Dermis microvascular lymphatic vessel endothelial cell (primary cell): ENCODE measurements around the gene GARNL3. TPM values are rescaled to one million over a fixed set of nuclear protein-coding genes. Genes with fewer than 3 reads are reported as not detected.

Source experiments
- DNase-seq, 2 donors: peaks; one replicate each; pipeline versions ENCODE4 v3.0.0 to v3.0.0-alpha.2; 2010; ENCODE audit warnings: low read depth in 2 of 2
- total RNA-seq: library from RNA; depleted of rRNA; stranded (reverse); fragments of >200 nt; gene quantifications from 2 replicates; pipeline ENCODE4 v1.2.1, GENCODE V29; 2014

GARNL3 gene, protein sequence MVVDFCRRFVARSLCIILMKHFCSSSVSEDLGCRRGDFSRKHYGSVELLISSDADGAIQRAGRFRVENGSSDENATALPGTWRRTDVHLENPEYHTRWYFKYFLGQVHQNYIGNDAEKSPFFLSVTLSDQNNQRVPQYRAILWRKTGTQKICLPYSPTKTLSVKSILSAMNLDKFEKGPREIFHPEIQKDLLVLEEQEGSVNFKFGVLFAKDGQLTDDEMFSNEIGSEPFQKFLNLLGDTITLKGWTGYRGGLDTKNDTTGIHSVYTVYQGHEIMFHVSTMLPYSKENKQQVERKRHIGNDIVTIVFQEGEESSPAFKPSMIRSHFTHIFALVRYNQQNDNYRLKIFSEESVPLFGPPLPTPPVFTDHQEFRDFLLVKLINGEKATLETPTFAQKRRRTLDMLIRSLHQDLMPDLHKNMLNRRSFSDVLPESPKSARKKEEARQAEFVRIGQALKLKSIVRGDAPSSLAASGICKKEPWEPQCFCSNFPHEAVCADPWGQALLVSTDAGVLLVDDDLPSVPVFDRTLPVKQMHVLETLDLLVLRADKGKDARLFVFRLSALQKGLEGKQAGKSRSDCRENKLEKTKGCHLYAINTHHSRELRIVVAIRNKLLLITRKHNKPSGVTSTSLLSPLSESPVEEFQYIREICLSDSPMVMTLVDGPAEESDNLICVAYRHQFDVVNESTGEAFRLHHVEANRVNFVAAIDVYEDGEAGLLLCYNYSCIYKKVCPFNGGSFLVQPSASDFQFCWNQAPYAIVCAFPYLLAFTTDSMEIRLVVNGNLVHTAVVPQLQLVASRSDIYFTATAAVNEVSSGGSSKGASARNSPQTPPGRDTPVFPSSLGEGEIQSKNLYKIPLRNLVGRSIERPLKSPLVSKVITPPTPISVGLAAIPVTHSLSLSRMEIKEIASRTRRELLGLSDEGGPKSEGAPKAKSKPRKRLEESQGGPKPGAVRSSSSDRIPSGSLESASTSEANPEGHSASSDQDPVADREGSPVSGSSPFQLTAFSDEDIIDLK
- 2.3 and 3.3 TPM in 2 replicates for total RNA-seq

GRCh38 chr9:127264462-127265219, at the start of gene GARNL3:
Gene GARNL3 (plus strand): TSS chr9:127264774. CDS start chr9:127264878, 104 bp downstream.
- DNase-seq, result no peak

GRCh38 chr9:127215268-127216209, 49.0 kb upstream of the GARNL3 start:
- DNase-seq, result no peak

DNA sequence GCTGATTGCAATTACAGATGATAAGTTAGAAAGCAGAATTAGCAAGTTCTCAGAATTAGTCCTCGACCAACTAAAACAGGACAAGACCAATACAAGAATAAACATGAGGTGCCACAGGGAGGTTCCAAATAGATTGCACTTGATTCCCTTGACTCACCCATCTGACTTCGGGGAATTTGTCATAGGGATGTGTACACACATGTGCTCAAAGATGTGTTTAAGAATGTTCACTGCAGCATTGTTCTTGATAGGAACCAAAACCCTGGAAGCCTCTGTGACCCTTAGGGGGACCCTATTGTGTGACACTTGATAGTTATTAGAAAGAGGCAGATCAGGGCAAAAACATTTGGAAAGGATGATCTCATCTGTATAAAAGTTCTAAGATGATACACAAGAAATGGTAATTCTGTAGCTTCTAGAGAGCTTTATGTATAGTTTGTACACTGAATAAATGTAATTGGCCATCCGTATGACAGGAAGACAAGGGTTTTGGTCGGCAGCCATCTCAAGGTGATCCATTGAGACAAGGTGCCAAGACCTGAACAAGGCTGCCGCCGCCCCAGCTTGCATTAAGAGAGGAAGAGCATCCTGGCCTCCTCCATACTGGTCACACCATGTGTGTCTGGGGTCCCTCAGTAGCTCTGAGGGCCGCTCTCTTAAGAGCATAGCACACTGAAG, 48.2 kb upstream of the GARNL3 start:
- DNase-seq, result no peak

- no peak for DNase-seq
Measured at GRCh38 chr9:127216888-127217217, 47.7 kb upstream of the GARNL3 start.

DNA sequence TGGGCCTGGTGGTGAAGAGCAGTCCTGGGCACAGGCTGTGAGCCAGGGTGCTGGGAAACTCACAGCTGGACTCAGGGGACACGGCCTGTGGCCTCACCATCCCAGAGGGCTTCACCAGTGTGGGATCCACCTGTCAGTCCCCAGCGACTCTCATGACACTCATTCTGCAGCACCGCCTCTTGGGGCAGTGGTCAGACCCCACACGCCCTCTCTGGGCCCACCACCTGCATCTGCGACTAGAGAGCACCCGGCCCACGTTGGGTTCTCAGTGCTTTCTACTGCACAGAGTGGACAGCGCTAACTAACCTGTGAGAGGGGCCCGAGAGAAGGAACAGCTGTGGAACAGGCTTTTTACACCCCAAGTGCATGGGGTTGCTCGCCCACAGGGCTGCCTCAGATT, 45.8 kb upstream of the GARNL3 start:
- no peak for DNase-seq

- no peak for DNase-seq
Measured at GRCh38 chr9:127219520-127219919, 45.1 kb upstream of the GARNL3 start.

DNA sequence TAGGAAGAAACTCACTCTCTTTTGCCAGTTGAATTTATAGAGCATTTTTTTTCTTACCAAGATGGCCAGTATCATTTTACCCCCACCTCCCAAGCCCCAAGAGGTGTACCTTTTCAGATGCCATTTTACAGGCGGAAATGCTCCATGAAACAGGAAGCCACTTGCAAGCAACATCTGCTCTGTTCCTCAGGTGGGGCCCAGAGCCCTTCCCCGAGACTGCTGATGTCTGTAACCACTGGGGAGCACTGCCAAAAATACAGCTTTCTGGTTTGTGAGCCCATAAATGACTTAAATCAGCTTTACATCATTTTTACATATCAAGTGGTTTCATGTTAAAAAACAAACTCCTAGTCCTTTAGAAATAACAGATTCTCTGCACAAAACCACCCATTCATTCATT, 42.9 kb upstream of the GARNL3 start:
- no peak for DNase-seq

DNA sequence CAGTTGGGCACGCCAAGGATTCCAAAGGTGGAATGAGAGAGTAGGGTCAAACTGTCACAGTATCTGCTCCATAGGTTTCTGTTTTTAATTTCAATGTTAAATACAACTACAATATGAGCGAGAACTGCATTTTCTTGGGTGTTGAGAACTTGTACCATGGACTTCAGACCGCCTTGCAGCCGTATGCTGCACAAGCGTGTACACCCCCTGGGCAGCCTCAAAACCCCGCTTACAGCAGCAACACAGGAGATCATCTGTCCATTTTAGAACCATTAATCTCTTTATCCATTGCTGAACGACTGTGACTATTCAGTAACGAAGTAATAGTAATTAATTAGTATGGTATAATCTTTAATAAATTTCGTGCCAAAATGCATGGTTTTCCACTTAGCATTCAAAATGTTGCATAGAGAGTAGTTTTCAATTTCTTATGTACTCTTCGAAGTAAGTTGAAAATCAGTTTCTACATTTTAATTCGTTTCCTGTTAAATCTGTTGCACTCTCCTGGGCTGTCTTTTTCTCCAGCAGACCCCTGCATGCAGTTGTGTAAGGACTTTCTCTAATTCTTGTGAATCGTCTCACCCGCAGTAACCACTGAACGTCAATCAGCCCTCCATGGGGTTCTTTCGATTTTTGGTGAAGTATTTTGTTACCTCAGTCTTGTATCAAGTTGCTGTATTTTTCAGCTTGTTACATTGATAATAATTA, 42.0 kb upstream of the GARNL3 start:
- DNase-seq, result no peak

GRCh38 chr9:127223266-127223665, 41.3 kb upstream of the GARNL3 start:
- DNase-seq, result no peak

GRCh38 chr9:127223810-127224177, 40.8 kb upstream of the GARNL3 start:
- DNase-seq, result no peak

DNA sequence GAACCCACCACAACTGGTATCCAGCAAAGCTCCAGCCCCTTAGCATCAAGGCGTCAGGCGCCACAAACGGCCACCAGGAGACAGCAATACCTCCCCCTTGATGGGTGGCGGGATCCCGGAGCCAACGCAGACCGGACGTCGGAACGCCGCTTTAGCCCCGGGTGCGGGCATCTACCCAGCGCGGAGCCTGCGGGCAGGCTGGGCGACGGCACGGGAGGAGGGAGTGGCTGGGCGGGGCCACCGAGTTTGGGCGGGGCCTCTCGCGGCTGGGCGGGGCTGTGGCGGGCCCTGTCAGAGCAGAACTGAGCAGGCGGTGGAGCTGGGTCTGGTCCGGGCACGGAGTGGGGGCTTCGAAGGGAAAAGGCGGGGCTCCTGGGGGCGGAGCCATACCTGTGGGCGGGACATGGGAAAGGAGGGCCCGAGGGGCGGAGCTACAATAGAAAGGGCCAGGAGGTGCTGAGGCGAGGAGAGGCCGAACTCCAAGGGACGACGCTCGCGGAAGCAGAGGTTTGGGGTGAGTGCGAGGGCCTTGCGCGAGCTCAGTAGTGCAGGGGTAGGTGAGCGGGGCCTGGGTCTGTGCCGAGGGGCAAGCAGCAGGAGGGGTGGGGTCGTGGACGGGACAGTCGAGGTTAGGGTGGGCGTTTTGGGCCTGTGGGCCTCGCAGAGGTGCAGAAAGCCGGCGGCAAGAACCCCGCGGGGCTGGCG, 40.2 kb upstream of the GARNL3 start:
- peak; percentile 68 to 88 for DNase-seq

DNA sequence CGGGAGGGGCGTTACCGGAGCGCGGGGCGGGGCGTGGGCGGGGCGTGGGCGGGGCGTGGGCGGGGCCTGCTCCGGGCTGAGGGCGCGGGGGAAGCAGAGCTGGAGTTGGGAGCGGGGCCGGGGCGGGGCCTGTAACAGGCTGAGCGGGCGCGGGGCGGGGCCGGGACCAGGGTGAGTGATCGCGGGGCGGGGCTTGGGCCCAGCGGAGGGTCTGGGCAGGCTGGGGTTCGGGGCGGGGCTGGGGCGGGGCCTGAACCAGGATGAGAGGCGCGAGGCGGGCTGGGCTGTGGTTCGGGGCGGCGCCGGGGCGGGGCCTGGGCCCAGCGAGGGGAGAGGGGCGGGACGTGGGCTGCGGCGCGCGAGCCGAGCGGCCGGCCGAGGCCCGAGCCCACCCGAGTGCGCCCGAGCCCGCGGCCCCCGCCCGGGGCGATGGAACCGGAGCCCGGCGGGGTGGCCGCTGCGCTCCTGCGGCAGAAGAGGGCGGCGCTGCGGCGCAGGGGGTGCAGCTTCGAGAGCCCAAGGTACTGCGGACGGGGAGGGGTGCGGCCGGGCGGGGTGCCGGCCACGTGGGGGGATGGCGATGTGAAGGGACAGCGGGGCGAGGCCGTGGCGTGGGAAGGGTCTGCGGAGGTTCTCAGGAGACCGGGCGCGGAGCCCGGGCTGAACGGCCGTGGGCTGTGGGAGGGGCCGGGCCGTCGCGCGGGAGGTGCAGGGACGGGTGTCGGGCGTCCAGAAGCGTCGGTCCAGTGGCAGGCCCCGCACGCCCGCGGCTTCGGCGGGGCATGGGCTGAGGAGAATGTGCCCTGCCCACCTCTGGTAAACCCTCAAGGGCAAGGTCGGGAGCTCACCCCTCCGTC, 39.5 kb upstream of the GARNL3 start:
- peak; percentile 52 to 92 for DNase-seq

DNA sequence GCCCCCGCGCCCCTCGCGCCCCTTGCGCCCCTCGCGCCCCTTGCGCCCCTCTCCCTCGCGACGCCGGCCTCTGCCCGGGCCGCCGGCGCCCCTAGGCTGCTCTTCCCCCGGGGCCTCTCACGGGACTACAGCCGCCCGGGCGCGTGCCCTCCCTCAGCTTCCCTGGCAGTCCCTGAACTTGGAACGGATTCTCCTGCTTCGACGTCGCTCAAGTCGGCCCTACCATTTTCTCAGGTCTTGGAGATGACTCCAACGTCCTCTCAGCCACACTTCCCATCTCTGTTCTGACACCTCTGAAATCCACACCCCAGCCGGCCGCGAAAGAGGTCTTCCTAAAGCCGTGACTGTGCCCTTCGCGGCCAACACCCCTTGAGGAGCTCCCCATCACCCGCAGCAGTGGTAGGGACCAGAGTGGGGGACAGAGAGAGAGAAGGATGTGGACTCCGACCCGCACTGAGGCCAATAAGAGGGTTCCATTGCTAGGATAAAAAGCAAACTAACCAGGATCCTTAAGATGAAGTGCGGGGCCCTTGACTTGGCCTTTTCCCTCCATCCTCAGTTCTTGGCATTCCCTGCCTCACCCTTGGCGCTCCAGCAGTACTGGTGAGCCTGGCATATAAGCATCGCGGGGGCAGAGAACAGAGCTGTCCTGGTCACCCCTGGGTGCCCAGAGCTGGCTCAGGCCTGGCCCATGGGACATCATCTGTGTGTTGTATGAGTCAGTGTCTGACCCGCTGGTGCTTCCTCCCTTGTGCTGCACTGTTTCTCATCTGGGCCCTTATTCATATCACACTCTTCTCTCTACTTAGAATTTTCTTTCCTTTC, 38.6 kb upstream of the GARNL3 start:
- no peak for DNase-seq

DNA sequence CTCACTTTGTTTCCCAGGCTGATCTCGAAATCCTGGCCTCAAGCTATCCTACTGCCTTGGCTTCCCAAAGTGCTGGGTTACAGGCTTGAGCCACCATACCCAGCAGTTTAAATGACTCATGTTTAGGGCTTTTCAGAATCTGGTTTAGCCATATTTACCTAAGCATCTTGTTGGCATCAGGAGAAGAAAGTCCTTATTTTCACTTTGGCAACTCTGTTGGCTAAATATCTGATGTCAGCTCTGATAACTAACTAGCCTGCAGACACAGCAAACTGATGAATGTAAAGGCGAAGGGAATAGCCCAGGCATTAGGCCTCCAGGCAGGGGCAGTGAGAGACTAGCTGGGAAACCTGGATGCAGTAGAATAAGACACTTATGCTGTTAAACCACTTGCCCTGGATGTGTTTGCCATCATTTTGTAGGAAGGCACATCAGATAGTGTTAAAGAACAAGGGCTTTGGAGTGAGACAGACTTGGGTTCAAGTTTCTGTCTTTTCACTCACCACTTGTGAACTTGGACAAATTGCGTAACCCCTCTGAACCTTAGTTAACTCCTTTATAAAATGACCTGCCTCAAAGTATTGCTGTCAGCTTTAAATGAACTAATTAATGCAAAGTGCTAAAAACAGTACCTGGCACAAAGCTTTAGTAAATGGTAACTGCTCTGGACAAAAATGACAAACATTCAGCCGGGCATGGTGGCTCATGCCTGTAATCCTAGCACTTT, 34.7 kb upstream of the GARNL3 start:
- DNase-seq, result no peak

DNA sequence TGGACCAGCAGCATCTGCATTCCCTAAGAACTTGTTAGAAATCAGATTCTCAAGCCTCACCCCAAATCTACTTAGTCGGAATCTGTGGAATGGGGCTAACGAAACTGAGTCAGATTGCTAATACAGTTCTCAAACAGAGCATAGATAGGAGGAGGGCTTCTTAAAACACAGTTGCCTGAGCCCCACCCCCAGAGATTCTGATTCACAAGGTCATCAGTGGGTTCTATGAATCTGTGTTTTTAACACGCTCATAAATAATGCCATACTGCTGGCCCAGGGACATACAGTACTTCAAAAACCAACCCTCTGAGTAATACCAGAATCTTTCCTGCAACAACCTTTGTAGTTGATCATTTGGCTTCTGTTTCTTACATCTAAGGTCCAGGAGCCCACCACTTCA, 32.9 kb upstream of the GARNL3 start:
- DNase-seq, result no peak

GRCh38 chr9:127232833-127233549, 31.6 kb upstream of the GARNL3 start:
- no peak for DNase-seq
